SK-N-MC (cell line): ENCODE results near the gene INSM1.

Source experiments
- EZH2 ChIP-seq: fragments of 200-600 bp; sonication (generic); IDR thresholded peaks from one replicate; pipeline ENCODE4 v1.6.1; 2017; ENCODE audit warnings: antibody characterized with exemption
- FOXP2 ChIP-seq: optimal IDR thresholded peaks from 2 replicates; pipeline ENCODE3; 2011; ENCODE audit warnings: mild to moderate bottlenecking, moderate library complexity; ENCODE audit not compliant: insufficient read depth; ENCODE audit errors: extremely low read length, control extremely low read depth
- POLR2AphosphoS5 ChIP-seq: IDR thresholded peaks from 2 replicates; pipeline ENCODE4 v1.6.1; 2012; ENCODE audit warnings: mild to moderate bottlenecking, low read depth, low read length, borderline replicate concordance

DNA sequence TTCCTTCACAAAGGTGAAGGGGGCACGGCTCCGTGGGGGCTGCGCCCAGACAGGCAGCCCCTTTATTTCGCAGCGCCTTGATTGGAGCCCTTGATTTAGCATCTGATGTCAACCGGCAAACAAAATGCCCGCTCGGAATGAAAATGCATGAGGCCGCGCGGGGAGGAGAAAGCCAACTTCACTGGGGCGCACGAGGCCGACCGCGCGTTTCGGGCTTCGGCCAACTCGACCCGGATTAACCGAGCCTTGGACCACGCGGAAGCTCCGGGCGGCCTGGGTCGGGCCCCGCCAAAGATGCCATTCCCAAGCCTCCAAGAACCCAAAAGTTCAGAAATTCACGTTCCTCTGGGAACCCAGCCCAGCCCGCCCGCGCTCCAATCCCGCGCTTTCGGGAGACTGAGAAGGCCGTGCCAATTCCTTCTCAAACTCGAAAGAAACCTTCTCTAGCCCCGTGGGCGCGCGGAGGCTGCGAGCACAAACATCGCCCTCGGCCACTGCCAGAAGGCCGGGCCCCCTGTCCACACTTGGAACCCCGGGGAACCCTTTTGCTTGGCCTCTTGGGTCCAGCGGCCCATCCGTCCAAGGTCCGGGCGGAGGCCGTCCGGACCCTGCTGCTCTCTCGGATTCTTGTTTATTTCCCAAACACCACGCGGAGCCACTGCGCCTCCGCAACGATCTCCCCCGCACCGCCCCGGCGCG, 879 bp upstream of the INSM1 start:
- TF ChIP-seq POLR2AphosphoS5 (no peak), EZH2 (no peak), FOXP2 (no peak)
